Measurements from ENCODE around the gene HOXC5. TPM values are rescaled to one million over a fixed set of nuclear protein-coding genes. Genes with fewer than 3 reads are reported as not detected.

The HOXC5 gene
- total RNA-seq, 1 donor from 2014 or later, result not detected

- no peaks in the 10 kb centered on the region for H3K36me3 ChIP-seq (ENCODE audit: insufficient read depth, low read length)
- Mint-ChIP-seq H3K4me3 (ENCODE audit: unreplicated experiment) (no peak overlapping the region), H3K4me1 (ENCODE audit: low read depth, unreplicated experiment) (no peaks in the 10 kb centered on the region), H3K36me3 (ENCODE audit: low read depth, unreplicated experiment) (no peaks in the 10 kb centered on the region), H3K27me3 (ENCODE audit: low read depth, unreplicated experiment) (peaks cover 91% of the 10 kb centered on the region), H3K9me3 (ENCODE audit: unreplicated experiment) (peaks cover 35% of the 10 kb centered on the region), H3K27ac (ENCODE audit: unreplicated experiment) (no peak overlapping the region)
- H3K9ac ChIP-seq (ENCODE audit: low read length), result no peak overlapping the region
- H3K27ac ChIP-seq (ENCODE audit: low read depth, low read length), result no peak overlapping the region
- H4K20me1 ChIP-seq (ENCODE audit: insufficient read depth, low read length), result no peaks in the 10 kb centered on the region
- H3K9me3 ChIP-seq (ENCODE audit: insufficient read depth, low read depth, low read length), result peaks cover 10% of the 10 kb centered on the region
- peaks cover 4% of the 10 kb centered on the region for H3K4me1 ChIP-seq (ENCODE audit: insufficient read depth, low read length)
- DNase-seq (ENCODE audit: low read depth) (no peak), FAIRE-seq (no peak)
- no peak overlapping the region for H3K4me3 ChIP-seq (ENCODE audit: insufficient read depth, low read depth, low read length)
- H2AFZ ChIP-seq (ENCODE audit: low read depth, low read length), result no peak overlapping the region
- TF ChIP-seq CTCF (IDR thresholded peaks at IDR 0.05; ENCODE audit: insufficient read depth, low read depth, low read length) (no peak), EZH2 (IDR thresholded peaks at IDR 0.05; ENCODE audit: insufficient read depth, low read length) (no peak)
- H3K79me2 ChIP-seq (ENCODE audit: insufficient read depth, low read length), result no peaks in the 10 kb centered on the region
- H3K27me3 ChIP-seq (ENCODE audit: insufficient read depth, low read length), result peaks cover 98% of the 10 kb centered on the region
- H3K4me2 ChIP-seq (ENCODE audit: low read length), result no peak overlapping the region
Observed at GRCh38 chr12:53991077-53991460, 41.8 kb upstream of the HOXC5 start.

DNA sequence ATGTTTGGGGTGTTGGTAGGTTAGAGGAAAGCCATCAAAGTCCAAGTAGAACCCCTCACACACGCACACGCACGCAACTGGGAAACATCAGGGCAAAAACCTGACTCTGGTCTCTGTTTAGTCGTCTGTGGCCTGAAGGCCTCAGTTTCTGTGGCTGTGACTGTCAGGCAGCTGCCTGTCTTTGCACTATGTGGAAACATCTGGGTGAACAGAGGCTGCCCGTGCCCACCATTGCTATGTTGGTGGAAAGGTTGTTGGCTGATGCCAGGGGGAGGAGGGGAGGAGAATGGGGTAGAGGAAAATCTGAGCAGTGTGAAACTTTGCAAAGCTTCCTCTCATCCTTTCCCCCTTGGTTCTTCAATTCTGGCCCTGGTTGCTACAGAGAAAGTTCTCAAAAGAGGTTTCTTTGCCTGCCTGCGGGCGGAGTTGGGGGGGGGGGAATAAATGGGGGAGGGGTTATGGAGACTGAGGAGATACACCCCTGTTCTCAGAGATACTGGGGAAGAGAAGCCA is 40.4 kb upstream of the HOXC5 start:
- H3K79me2 ChIP-seq (ENCODE audit: insufficient read depth, low read length), result no peaks in the 10 kb centered on the region
- peaks cover 4% of the 10 kb centered on the region for H3K4me1 ChIP-seq (ENCODE audit: insufficient read depth, low read length)
- TF ChIP-seq EZH2 (IDR thresholded peaks at IDR 0.05; ENCODE audit: insufficient read depth, low read length) (no peak), CTCF (IDR thresholded peaks at IDR 0.05; ENCODE audit: insufficient read depth, low read depth, low read length) (no peak)
- Mint-ChIP-seq H3K27ac (ENCODE audit: unreplicated experiment) (no peak overlapping the region), H3K4me1 (ENCODE audit: low read depth, unreplicated experiment) (no peaks in the 10 kb centered on the region), H3K36me3 (ENCODE audit: low read depth, unreplicated experiment) (no peaks in the 10 kb centered on the region), H3K4me3 (ENCODE audit: unreplicated experiment) (no peak overlapping the region), H3K27me3 (ENCODE audit: low read depth, unreplicated experiment) (peaks cover 90% of the 10 kb centered on the region), H3K9me3 (ENCODE audit: unreplicated experiment) (peaks cover 30% of the 10 kb centered on the region)
- no peak overlapping the region for H3K4me2 ChIP-seq (ENCODE audit: low read length)
- H3K27me3 ChIP-seq (ENCODE audit: insufficient read depth, low read length), result peaks cover 97% of the 10 kb centered on the region
- H4K20me1 ChIP-seq (ENCODE audit: insufficient read depth, low read length), result no peaks in the 10 kb centered on the region
- H3K9me3 ChIP-seq (ENCODE audit: insufficient read depth, low read depth, low read length), result peaks cover 10% of the 10 kb centered on the region
- no peaks in the 10 kb centered on the region for H3K36me3 ChIP-seq (ENCODE audit: insufficient read depth, low read length)
- H3K27ac ChIP-seq (ENCODE audit: low read depth, low read length), result no peak overlapping the region
- no peak for FAIRE-seq
- no peak overlapping the region for H3K9ac ChIP-seq (ENCODE audit: low read length)
- H3K4me3 ChIP-seq (ENCODE audit: insufficient read depth, low read depth, low read length), result no peak overlapping the region
- DNase-seq (ENCODE audit: low read depth), result no peak
- H2AFZ ChIP-seq (ENCODE audit: low read depth, low read length), result no peak overlapping the region

- Histone ChIP-seq H3K9me3 (ENCODE audit: insufficient read depth, low read depth, low read length) (peaks cover 10% of the 10 kb centered on the region), H3K27ac (ENCODE audit: low read depth, low read length) (no peak overlapping the region), H3K4me3 (ENCODE audit: insufficient read depth, low read depth, low read length) (no peak overlapping the region), H3K4me1 (ENCODE audit: insufficient read depth, low read length) (peaks cover 4% of the 10 kb centered on the region), H4K20me1 (ENCODE audit: insufficient read depth, low read length) (no peaks in the 10 kb centered on the region), H3K9ac (ENCODE audit: low read length) (no peak overlapping the region), H3K36me3 (ENCODE audit: insufficient read depth, low read length) (no peaks in the 10 kb centered on the region), H3K4me2 (ENCODE audit: low read length) (no peak overlapping the region), H3K79me2 (ENCODE audit: insufficient read depth, low read length) (no peaks in the 10 kb centered on the region), H2AFZ (ENCODE audit: low read depth, low read length) (no peak overlapping the region), H3K27me3 (ENCODE audit: insufficient read depth, low read length) (peaks cover 96% of the 10 kb centered on the region)
- TF ChIP-seq CTCF (IDR thresholded peaks at IDR 0.05; ENCODE audit: insufficient read depth, low read depth, low read length) (no peak), EZH2 (IDR thresholded peaks at IDR 0.05; ENCODE audit: insufficient read depth, low read length) (no peak)
- H3K9me3 Mint-ChIP-seq (ENCODE audit: unreplicated experiment), result peaks cover 32% of the 10 kb centered on the region
- peaks cover 90% of the 10 kb centered on the region for H3K27me3 Mint-ChIP-seq (ENCODE audit: low read depth, unreplicated experiment)
- no peak for FAIRE-seq
- no peak overlapping the region for H3K4me3 Mint-ChIP-seq (ENCODE audit: unreplicated experiment)
- H3K36me3 Mint-ChIP-seq (ENCODE audit: low read depth, unreplicated experiment), result no peaks in the 10 kb centered on the region
- H3K4me1 Mint-ChIP-seq (ENCODE audit: low read depth, unreplicated experiment), result no peaks in the 10 kb centered on the region
- no peak for DNase-seq (ENCODE audit: low read depth)
- H3K27ac Mint-ChIP-seq (ENCODE audit: unreplicated experiment), result peak overlapping the region; percentile 47
Observed at GRCh38 chr12:53993162-53994008, 39.5 kb upstream of the HOXC5 start.
